ENCODE data around the gene RAB14.
A peak's percentile ranks its signal among the peaks of the same experiment; 100 is the strongest.

Gene RAB14

DNA sequence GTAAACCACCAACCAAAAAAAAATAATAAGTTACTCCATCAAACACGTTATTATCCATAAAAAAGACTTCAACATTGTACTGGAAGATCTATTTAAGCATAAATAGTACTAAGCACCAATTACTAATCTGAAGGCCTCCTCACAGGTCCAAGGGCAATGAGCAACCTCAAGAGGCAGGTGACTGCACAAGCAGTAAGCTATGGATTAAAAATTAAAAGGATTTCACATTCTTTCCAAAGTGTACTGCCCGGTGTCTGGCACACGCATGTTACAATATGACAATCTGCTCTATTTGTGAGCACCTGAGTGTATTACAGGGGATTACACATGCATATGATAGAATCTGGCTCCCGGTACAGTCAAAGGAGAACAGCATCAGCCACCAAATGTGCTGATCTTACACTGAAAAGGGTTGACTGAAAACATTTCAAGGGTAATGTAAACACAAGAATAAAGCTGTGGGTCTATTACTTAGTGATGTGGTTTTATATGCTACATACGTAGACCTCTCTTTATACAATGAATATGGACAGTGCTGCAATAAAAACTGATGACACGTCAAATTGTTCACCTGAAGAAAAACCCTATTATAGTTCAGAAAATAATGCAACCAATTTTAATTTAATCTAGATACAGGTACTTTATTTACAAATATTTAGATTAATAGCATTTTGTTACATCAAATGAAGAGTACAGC is 22.8 kb downstream of the RAB14 start:
- Mint-ChIP-seq H3K4me1 (ENCODE audit: low read depth) (peaks cover 6% of the 10 kb centered on the region), H3K36me3 (ENCODE audit: low read depth) (peaks cover 57% of the 10 kb centered on the region), H3K9me3 (no peaks in the 10 kb centered on the region), H3K4me3 (no peak overlapping the region), H3K27me3 (ENCODE audit: low read depth) (no peaks in the 10 kb centered on the region), H3K27ac (no peak overlapping the region)
- DNase-seq (ENCODE audit: low spot score) = no peak

DNA sequence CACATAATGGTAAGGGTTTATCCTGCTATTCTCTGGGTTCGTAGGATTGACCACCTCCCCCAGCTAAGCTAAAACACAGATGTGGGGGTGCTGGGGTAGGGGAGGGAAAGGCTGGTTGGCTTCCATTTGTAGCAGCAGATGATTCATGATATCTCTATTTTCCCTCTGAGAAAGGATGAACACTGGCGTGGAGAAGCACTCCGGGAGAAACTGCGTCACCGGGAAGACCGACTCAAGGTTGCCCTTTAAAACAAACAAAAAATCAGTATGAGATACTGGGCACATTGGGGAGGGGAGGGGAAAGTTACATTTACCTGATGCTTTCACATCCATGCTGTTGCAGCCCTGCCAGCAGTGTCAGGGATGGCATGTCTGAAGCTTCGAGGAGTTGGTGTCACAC is 28.2 kb downstream of the RAB14 start:
- no peak for DNase-seq (ENCODE audit: low spot score)
- no peaks in the 10 kb centered on the region for H3K27me3 Mint-ChIP-seq (ENCODE audit: low read depth)
- H3K9me3 Mint-ChIP-seq = no peaks in the 10 kb centered on the region
- H3K4me1 Mint-ChIP-seq (ENCODE audit: low read depth) = peaks cover 8% of the 10 kb centered on the region
- no peak overlapping the region for H3K4me3 Mint-ChIP-seq
- H3K27ac Mint-ChIP-seq = peak overlapping the region; percentile 6
- peaks cover 73% of the 10 kb centered on the region for H3K36me3 Mint-ChIP-seq (ENCODE audit: low read depth)

DNA sequence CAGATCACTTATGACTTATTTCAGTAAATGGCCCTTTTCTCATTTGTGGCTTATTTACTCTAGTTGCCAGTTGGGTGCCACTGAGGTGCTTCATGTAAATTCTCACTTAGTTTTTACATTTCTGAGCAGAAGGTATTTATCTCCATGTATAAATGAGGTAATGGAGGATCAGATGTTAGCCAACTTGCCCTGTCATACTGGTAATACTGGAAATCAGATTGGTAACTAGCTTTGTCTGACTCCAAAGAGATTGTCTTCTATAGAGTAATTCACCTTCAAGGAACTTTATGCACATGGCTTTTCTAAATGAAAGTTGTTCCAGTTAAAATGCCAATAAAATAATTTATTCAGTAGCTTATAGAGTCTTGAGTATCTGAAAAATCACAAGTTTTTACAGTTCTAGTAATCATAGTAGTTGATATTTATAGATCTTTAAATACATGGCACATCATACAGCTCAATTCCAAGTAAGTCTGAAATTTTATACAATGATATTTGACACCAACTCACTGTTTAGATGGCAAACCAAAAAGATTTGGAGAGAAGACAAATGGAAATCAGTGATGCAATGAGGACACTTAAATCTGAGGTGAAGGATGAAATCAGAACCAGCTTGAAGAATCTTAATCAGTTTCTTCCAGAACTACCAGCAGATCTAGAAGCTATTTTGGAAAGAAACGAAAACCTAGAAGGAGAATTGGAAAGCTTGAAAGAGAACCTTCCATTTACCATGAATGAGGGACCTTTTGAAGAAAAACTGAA is 28.8 kb downstream of the RAB14 start:
- no peak overlapping the region for H3K27ac Mint-ChIP-seq
- no peak overlapping the region for H3K4me3 Mint-ChIP-seq
- no peak for DNase-seq (ENCODE audit: low spot score)
- H3K9me3 Mint-ChIP-seq = no peaks in the 10 kb centered on the region
- H3K36me3 Mint-ChIP-seq (ENCODE audit: low read depth) = peaks cover 76% of the 10 kb centered on the region
- H3K27me3 Mint-ChIP-seq (ENCODE audit: low read depth) = no peaks in the 10 kb centered on the region
- H3K4me1 Mint-ChIP-seq (ENCODE audit: low read depth) = peaks cover 14% of the 10 kb centered on the region

DNA sequence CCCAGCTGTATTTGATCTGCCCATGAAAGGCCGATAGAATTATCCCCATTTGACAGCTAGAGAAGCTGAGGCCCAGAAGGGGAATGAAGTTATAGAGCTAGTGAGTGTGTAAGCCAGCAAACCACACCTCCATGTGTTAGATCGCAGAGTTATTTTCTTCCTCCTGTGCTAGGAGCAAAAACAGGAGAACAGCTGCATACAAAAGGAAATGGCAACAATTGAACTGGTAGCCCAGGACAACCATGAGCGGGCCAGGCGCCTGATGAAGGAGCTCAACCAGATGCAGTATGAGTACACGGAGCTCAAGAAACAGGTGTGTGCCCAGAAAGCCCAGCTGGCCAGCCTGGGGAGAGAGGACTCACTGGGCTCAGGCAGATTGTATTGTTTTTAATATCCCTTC is 30.4 kb downstream of the RAB14 start:
- Mint-ChIP-seq H3K27me3 (ENCODE audit: low read depth) (no peaks in the 10 kb centered on the region), H3K27ac (no peak overlapping the region), H3K9me3 (no peaks in the 10 kb centered on the region), H3K36me3 (ENCODE audit: low read depth) (peaks cover 82% of the 10 kb centered on the region), H3K4me1 (ENCODE audit: low read depth) (peaks cover 16% of the 10 kb centered on the region), H3K4me3 (no peak overlapping the region)
- no peak for DNase-seq (ENCODE audit: low spot score)

DNA sequence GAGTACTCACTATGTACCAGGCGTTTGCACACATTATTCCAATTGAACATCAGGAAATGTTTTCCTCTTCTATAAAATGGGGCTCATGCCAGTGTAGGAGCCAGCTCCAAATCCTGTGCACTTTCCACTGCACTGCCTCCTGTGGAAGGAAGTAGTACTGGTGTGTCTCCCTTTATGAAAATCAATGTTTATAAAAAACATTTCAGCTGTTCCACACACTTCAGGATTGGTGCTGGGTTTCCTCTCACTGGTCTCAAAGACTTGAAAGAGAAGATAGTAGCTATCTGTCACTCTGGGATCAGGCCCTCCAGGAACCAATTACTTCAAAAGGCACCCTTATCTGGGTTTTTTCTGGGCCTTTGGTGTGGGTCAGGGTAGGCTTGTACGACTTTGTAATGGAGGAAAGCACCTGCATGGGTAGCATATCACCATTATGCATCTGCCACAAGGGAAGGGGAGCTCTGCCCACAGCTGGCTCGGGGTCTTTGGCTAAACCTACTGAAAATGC is 32.5 kb downstream of the RAB14 start:
- Mint-ChIP-seq H3K27me3 (ENCODE audit: low read depth) (no peaks in the 10 kb centered on the region), H3K27ac (peak overlapping the region; percentile 55), H3K9me3 (no peaks in the 10 kb centered on the region), H3K36me3 (ENCODE audit: low read depth) (peaks cover 86% of the 10 kb centered on the region), H3K4me3 (no peak overlapping the region), H3K4me1 (ENCODE audit: low read depth) (peaks cover 16% of the 10 kb centered on the region)
- no peak for DNase-seq (ENCODE audit: low spot score)

DNA sequence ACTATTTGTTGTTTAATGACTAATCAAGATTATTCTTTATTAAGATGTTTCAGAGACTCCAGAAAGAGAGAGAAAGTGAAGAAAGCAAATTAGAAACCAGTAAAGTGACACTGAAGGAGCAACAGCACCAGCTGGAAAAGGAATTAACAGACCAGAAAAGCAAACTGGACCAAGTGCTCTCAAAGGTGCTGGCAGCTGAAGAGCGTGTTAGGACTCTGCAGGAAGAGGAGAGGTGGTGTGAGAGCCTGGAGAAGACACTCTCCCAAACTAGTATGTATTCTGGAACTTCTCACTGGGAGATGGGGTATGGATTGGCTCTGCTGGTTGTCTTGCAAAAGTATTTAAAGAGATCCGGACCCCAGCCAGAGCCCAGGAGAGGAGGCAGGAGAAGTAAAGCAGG is 33.6 kb downstream of the RAB14 start:
- peaks cover 16% of the 10 kb centered on the region for H3K4me1 Mint-ChIP-seq (ENCODE audit: low read depth)
- peak overlapping the region; percentile 28 for H3K27ac Mint-ChIP-seq
- DNase-seq (ENCODE audit: low spot score) = no peak
- H3K9me3 Mint-ChIP-seq = no peaks in the 10 kb centered on the region
- peaks cover 83% of the 10 kb centered on the region for H3K36me3 Mint-ChIP-seq (ENCODE audit: low read depth)
- H3K4me3 Mint-ChIP-seq = no peak overlapping the region
- H3K27me3 Mint-ChIP-seq (ENCODE audit: low read depth) = no peaks in the 10 kb centered on the region

DNA sequence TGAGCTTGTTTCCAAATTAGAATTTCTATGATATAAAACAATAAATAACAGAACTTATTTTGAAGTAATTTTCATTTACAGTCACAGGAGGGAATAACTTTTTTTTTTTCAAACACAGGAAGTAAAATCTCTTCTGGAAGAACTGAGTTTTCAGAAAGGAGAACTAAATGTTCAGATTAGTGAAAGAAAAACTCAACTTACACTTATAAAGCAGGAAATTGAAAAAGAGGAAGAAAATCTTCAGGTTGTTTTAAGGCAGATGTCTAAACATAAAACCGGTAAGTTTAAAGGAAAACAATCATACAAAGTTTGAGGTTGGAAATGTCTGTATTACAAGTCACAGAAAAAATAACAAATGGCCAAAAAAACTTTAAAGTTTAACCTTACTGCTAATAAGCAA is 41.6 kb downstream of the RAB14 start:
- Mint-ChIP-seq H3K27ac (peak overlapping the region; percentile 60), H3K4me3 (no peak overlapping the region), H3K9me3 (no peaks in the 10 kb centered on the region), H3K27me3 (ENCODE audit: low read depth) (no peaks in the 10 kb centered on the region), H3K36me3 (ENCODE audit: low read depth) (peaks cover 74% of the 10 kb centered on the region), H3K4me1 (ENCODE audit: low read depth) (peaks cover 18% of the 10 kb centered on the region)
- no peak for DNase-seq (ENCODE audit: low spot score)

DNA sequence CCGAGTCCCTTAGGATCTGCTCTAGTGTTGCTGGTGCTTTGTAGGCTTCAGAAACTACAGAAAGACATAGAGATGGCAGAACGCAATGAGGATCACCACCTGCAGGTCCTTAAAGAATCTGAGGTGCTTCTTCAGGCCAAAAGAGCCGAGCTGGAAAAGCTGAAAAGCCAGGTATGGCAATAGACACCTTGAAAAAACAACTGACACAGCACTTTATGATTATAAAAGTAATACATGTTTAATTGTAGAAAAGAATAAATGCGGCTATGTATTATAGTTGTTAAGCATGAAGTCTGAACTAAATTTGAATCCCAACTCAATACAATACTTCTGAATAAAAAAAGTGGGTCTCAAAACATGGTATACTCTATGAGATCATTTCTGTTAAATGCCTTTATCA is 43.7 kb downstream of the RAB14 start:
- Mint-ChIP-seq H3K36me3 (ENCODE audit: low read depth) (peaks cover 74% of the 10 kb centered on the region), H3K4me1 (ENCODE audit: low read depth) (peaks cover 28% of the 10 kb centered on the region), H3K27ac (peak overlapping the region; percentile 13), H3K9me3 (no peaks in the 10 kb centered on the region), H3K27me3 (ENCODE audit: low read depth) (no peaks in the 10 kb centered on the region), H3K4me3 (no peak overlapping the region)
- DNase-seq (ENCODE audit: low spot score) = no peak

DNA sequence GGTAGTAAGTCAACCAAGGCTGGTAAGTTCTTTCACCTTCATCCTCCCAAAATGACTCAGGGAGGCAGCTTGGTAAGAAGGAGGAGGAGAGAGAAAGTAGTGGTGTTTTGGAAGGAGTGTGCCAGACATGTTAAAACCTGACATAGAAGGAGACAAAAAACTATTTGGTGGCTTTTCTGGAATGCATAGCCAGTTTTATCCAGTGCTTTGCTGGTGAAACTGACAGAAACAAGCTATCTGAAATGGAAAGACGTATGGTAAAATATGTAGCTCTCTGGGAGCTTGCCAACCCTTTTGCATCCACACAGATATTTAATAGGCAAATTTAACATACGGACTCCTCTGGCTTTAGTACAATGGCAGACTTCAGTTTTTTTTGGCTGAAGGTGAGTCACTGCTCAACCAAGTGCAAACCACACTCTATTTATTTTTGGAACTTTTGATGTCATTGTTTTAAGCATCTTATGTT is 45.4 kb downstream of the RAB14 start:
- peaks cover 39% of the 10 kb centered on the region for H3K4me1 Mint-ChIP-seq (ENCODE audit: low read depth)
- no peak overlapping the region for H3K4me3 Mint-ChIP-seq
- H3K27me3 Mint-ChIP-seq (ENCODE audit: low read depth) = no peaks in the 10 kb centered on the region
- H3K27ac Mint-ChIP-seq = peak overlapping the region; percentile 78
- peak; percentile 10 for DNase-seq (ENCODE audit: low spot score)
- no peaks in the 10 kb centered on the region for H3K9me3 Mint-ChIP-seq
- peaks cover 74% of the 10 kb centered on the region for H3K36me3 Mint-ChIP-seq (ENCODE audit: low read depth)

DNA sequence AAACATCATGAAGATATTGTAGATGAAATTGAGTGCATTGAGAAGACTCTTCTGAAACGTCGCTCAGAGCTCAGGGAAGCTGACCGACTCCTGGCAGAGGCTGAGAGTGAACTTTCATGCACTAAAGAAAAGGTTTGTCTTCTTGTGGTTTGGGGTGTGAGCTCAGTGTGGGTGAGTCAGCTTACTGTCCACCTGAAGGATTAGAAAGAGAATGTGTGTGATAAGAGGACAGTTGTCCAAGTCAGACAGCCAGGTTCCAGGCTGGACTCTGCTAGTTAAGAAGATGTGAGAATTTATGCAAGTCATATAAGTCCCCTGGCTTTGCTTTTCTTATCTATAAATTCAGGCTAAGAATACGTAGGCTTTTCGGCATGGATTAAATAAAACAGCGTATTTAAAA is 46.9 kb downstream of the RAB14 start:
- peaks cover 41% of the 10 kb centered on the region for H3K4me1 Mint-ChIP-seq (ENCODE audit: low read depth)

DNA sequence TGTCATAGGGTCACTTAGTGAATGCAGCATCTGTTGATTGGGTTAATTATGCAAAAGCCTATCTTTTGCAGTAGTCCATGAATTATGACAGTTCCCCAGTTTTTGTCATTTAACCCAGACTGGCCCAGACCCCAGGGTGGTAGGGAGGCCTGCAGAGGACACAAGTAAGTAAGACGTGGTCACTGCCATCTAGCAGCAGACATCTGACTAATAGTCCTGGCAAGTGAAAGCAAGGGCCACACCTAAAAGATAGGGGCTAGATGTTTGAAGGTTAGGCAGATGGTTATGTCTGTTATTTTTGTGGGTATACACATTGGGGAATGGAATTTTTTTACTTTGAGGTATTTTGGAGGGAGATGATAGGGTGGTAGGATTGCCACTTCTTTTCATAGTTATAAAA is 48.0 kb downstream of the RAB14 start:
- Mint-ChIP-seq H3K27ac (peak overlapping the region; percentile 64), H3K27me3 (ENCODE audit: low read depth) (no peaks in the 10 kb centered on the region), H3K36me3 (ENCODE audit: low read depth) (peaks cover 72% of the 10 kb centered on the region), H3K9me3 (no peaks in the 10 kb centered on the region), H3K4me1 (ENCODE audit: low read depth) (peaks cover 36% of the 10 kb centered on the region), H3K4me3 (no peak overlapping the region)
- no peak for DNase-seq (ENCODE audit: low spot score)

More for the DNA sequence above, 46.9 kb downstream of the RAB14 start:
- Mint-ChIP-seq H3K27me3 (ENCODE audit: low read depth) (no peaks in the 10 kb centered on the region), H3K4me3 (no peak overlapping the region), H3K36me3 (ENCODE audit: low read depth) (peaks cover 74% of the 10 kb centered on the region), H3K27ac (peak overlapping the region; percentile 41), H3K9me3 (no peaks in the 10 kb centered on the region)
- no peak for DNase-seq (ENCODE audit: low spot score)

DNA sequence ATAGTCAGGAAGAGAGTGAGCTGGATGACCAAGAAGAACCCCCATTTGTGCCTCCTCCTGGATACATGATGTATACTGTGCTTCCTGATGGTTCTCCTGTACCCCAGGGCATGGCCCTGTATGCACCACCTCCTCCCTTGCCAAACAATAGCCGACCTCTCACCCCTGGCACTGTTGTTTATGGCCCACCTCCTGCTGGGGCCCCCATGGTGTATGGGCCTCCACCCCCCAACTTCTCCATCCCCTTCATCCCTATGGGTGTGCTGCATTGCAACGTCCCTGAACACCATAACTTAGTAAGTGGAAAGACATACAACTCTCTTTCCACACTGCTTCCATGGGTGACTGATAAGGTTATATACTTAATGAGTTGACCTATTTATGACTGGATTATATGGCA is 51.5 kb downstream of the RAB14 start:
- Mint-ChIP-seq H3K27me3 (ENCODE audit: low read depth) (no peaks in the 10 kb centered on the region), H3K27ac (no peak overlapping the region), H3K4me3 (no peak overlapping the region), H3K4me1 (ENCODE audit: low read depth) (peaks cover 30% of the 10 kb centered on the region), H3K36me3 (ENCODE audit: low read depth) (peaks cover 68% of the 10 kb centered on the region), H3K9me3 (no peaks in the 10 kb centered on the region)
- DNase-seq (ENCODE audit: low spot score) = no peak

DNA sequence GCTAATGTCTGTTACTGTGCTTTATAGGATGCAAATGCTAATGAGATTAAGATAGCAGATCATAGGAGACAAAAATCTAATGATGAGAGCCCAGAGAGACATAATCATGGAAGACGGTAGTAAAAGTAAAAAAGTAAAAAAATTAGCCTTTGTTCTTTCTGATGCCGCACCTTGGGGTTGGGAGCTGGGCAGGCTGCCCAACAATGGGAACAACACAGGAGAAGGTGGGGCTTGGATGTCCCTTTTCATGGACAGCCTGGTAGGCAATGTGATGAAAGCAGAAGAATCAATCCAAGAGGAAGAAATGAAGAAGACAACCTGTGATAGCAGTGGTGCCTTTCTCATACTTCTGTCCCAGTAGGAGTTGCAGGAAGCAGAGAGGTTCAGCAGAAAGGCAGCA is 57.2 kb downstream of the RAB14 start:
- Mint-ChIP-seq H3K4me3 (no peak overlapping the region), H3K27ac (no peak overlapping the region), H3K9me3 (no peaks in the 10 kb centered on the region), H3K4me1 (ENCODE audit: low read depth) (peaks cover 4% of the 10 kb centered on the region), H3K36me3 (ENCODE audit: low read depth) (peaks cover 80% of the 10 kb centered on the region), H3K27me3 (ENCODE audit: low read depth) (no peaks in the 10 kb centered on the region)
- no peak for DNase-seq (ENCODE audit: low spot score)

DNA sequence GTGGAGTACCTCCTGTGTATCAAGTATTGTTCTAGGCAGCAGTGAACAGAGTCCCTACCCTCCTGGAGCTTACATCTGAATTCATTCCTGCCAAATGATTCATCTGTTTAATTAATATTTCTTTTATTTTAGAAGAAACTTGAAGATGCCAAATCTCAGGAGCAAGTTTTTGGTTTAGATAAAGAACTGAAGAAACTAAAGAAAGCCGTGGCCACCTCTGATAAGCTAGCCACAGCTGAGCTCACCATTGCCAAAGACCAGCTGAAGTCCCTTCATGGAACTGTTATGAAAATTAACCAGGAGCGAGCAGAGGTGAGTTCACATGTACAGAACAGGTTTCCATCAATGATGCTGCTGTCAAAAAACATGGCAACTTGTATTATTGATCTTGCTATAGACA is 57.9 kb downstream of the RAB14 start:
- Mint-ChIP-seq H3K4me3 (no peak overlapping the region), H3K9me3 (no peaks in the 10 kb centered on the region), H3K27ac (no peak overlapping the region), H3K36me3 (ENCODE audit: low read depth) (peaks cover 79% of the 10 kb centered on the region), H3K27me3 (ENCODE audit: low read depth) (no peaks in the 10 kb centered on the region), H3K4me1 (ENCODE audit: low read depth) (peaks cover 4% of the 10 kb centered on the region)
- DNase-seq (ENCODE audit: low spot score) = no peak
